ENCODE results near the gene RERE.

- TF ChIP-seq, protein P1, sequence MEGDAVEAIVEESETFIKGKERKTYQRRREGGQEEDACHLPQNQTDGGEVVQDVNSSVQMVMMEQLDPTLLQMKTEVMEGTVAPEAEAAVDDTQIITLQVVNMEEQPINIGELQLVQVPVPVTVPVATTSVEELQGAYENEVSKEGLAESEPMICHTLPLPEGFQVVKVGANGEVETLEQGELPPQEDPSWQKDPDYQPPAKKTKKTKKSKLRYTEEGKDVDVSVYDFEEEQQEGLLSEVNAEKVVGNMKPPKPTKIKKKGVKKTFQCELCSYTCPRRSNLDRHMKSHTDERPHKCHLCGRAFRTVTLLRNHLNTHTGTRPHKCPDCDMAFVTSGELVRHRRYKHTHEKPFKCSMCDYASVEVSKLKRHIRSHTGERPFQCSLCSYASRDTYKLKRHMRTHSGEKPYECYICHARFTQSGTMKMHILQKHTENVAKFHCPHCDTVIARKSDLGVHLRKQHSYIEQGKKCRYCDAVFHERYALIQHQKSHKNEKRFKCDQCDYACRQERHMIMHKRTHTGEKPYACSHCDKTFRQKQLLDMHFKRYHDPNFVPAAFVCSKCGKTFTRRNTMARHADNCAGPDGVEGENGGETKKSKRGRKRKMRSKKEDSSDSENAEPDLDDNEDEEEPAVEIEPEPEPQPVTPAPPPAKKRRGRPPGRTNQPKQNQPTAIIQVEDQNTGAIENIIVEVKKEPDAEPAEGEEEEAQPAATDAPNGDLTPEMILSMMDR (IDR thresholded peaks at IDR 0.05), result no peak
- TF ChIP-seq POLR2A (IDR thresholded peaks at IDR 0.05), result peak in 1 of 2 donors; percentile 9
These were observed 394.2 kb downstream of the RERE start for GRCh38 chr1:8423269-8423691.

Data from heart left ventricle (tissue), 13 donors.